Astrocyte (in vitro differentiated cells and primary cell): Measurements from ENCODE around the gene GKN1. TPM values are rescaled to one million over a fixed set of nuclear protein-coding genes. Genes with fewer than 3 reads are reported as not detected.

Experiments used
- DNase-seq: peaks from one replicate; pipeline ENCODE4 v3.0.0-alpha.2; 2010; ENCODE audit warnings: low read depth
- FAIRE-seq: peaks from 2 replicates; lab custom pipeline; 2011; peaks lifted over from hg19 to GRCh38; lab: Jason Lieb, UNC
- H2AFZ ChIP-seq: 2 replicates; pipeline ENCODE4 v1.6.0; 2012; ENCODE audit warnings: low read depth, low read length, inconsistent platforms
- H3K27ac ChIP-seq: 2 replicates; pipeline ENCODE4 v1.5.1; 2011; ENCODE audit warnings: low read depth, low read length, inconsistent platforms
- H3K27me3 ChIP-seq: 2 replicates; pipeline ENCODE4 v1.6.0; 2011; ENCODE audit warnings: low read length, inconsistent platforms; ENCODE audit not compliant: insufficient read depth
- H3K36me3 ChIP-seq: 2 replicates; pipeline ENCODE4 v1.5.1; 2011; ENCODE audit warnings: low read length, inconsistent platforms; ENCODE audit not compliant: insufficient read depth
- H3K4me1 ChIP-seq: 2 replicates; pipeline ENCODE4 v1.5.1; 2011; ENCODE audit warnings: low read length, inconsistent platforms; ENCODE audit not compliant: insufficient read depth
- H3K4me2 ChIP-seq: 2 replicates; pipeline ENCODE4 v1.6.0; 2012; ENCODE audit warnings: low read length, inconsistent platforms
- H3K4me3 ChIP-seq: 2 replicates; pipeline ENCODE4 v1.5.1; 2011; ENCODE audit warnings: low read depth, mild to moderate bottlenecking, low read length, inconsistent platforms; ENCODE audit not compliant: insufficient read depth
- H3K79me2 ChIP-seq: 2 replicates; pipeline ENCODE4 v1.6.0; 2012; ENCODE audit warnings: mild to moderate bottlenecking, low read length, inconsistent platforms; ENCODE audit not compliant: insufficient read depth
- H3K9ac ChIP-seq: 2 replicates; pipeline ENCODE4 v1.6.0; 2012; ENCODE audit warnings: mild to moderate bottlenecking, low read length, inconsistent platforms
- H3K9me3 ChIP-seq: 2 replicates; pipeline ENCODE4 v1.5.1; 2012; ENCODE audit warnings: low read depth, mild to moderate bottlenecking, low read length, inconsistent platforms; ENCODE audit not compliant: insufficient read depth
- H4K20me1 ChIP-seq: 2 replicates; pipeline ENCODE4 v1.6.0; 2012; ENCODE audit warnings: low read length, inconsistent platforms; ENCODE audit not compliant: insufficient read depth
- H3K27ac Mint-ChIP-seq: one replicate; pipeline ENCODE4 v1.8.0; 2021; ENCODE audit warnings: mild to moderate bottlenecking, mixed read lengths; ENCODE audit not compliant: unreplicated experiment
- H3K27me3 Mint-ChIP-seq: one replicate; pipeline ENCODE4 v1.8.0; 2021; ENCODE audit warnings: low read depth, mixed read lengths; ENCODE audit not compliant: unreplicated experiment
- H3K36me3 Mint-ChIP-seq: one replicate; pipeline ENCODE4 v1.8.0; 2021; ENCODE audit warnings: low read depth, mixed read lengths; ENCODE audit not compliant: unreplicated experiment
- H3K4me1 Mint-ChIP-seq: one replicate; pipeline ENCODE4 v1.8.0; 2021; ENCODE audit warnings: low read depth, mixed read lengths; ENCODE audit not compliant: unreplicated experiment
- H3K4me3 Mint-ChIP-seq: one replicate; pipeline ENCODE4 v1.8.0; 2021; ENCODE audit warnings: mild to moderate bottlenecking, moderate library complexity, mixed read lengths; ENCODE audit not compliant: unreplicated experiment
- H3K9me3 Mint-ChIP-seq: one replicate; pipeline ENCODE4 v1.8.0; 2021; ENCODE audit warnings: mild to moderate bottlenecking, mixed read lengths; ENCODE audit not compliant: unreplicated experiment
- CTCF ChIP-seq: IDR thresholded peaks from 2 replicates; pipeline ENCODE4 v1.5.1; 2011; ENCODE audit warnings: low read depth, mild to moderate bottlenecking, inconsistent platforms, low read length, moderate library complexity; ENCODE audit not compliant: insufficient read depth
- EZH2 ChIP-seq: IDR thresholded peaks from 2 replicates; pipeline ENCODE4 v1.6.1; 2012; ENCODE audit warnings: mild to moderate bottlenecking, low read length, inconsistent platforms; ENCODE audit not compliant: insufficient read depth
- total RNA-seq: library from RNA; stranded (reverse); gene quantifications from 2 replicates; pipeline ENCODE4 v1.2.1, GENCODE V29; 2021

Gene GKN1
- total RNA-seq, 1 donor from 2014 or later: not detected

GRCh38 chr2:68969736-68970490 lies 4.5 kb upstream of the GKN1 start:
- Histone ChIP-seq H2AFZ (no peak overlapping the region), H3K27me3 (no peaks in the 10 kb centered on the region), H3K4me1 (peaks cover 22% of the 10 kb centered on the region), H3K4me3 (no peak overlapping the region), H3K4me2 (no peak overlapping the region), H3K9me3 (no peaks in the 10 kb centered on the region), H4K20me1 (no peaks in the 10 kb centered on the region), H3K79me2 (no peaks in the 10 kb centered on the region), H3K36me3 (no peaks in the 10 kb centered on the region), H3K9ac (no peak overlapping the region), H3K27ac (no peak overlapping the region)
- Mint-ChIP-seq H3K4me1 (peaks cover 47% of the 10 kb centered on the region), H3K27ac (peak overlapping the region; percentile 99), H3K4me3 (no peak overlapping the region), H3K9me3 (no peaks in the 10 kb centered on the region), H3K36me3 (no peaks in the 10 kb centered on the region), H3K27me3 (no peaks in the 10 kb centered on the region)
- FAIRE-seq: no peak
- DNase-seq: no peak
- TF ChIP-seq CTCF: no peak
- TF ChIP-seq EZH2: no peak

- H3K27ac Mint-ChIP-seq: peak overlapping the region; percentile 99
Measured at GRCh38 chr2:68970566-68971265, 3.7 kb upstream of the GKN1 start.

More at GRCh38 chr2:68970566-68971265, 3.7 kb upstream of the GKN1 start:
- no peak overlapping the region for H3K4me3 Mint-ChIP-seq
- H4K20me1 ChIP-seq: no peaks in the 10 kb centered on the region
- H3K9ac ChIP-seq: peak overlapping the region; percentile 57
- no peaks in the 10 kb centered on the region for H3K27me3 Mint-ChIP-seq
- H3K79me2 ChIP-seq: no peaks in the 10 kb centered on the region
- H3K4me1 Mint-ChIP-seq: peaks cover 52% of the 10 kb centered on the region
- FAIRE-seq (peak; percentile 23), DNase-seq (no peak)
- no peaks in the 10 kb centered on the region for H3K9me3 ChIP-seq
- no peaks in the 10 kb centered on the region for H3K27me3 ChIP-seq
- TF ChIP-seq EZH2 (no peak), CTCF (no peak)
- H3K4me3 ChIP-seq: no peak overlapping the region
- H3K36me3 Mint-ChIP-seq: no peaks in the 10 kb centered on the region
- H3K36me3 ChIP-seq: no peaks in the 10 kb centered on the region
- H3K4me1 ChIP-seq: peaks cover 22% of the 10 kb centered on the region
- H2AFZ ChIP-seq: no peak overlapping the region
- H3K27ac ChIP-seq: peak overlapping the region; percentile 87
- peak overlapping the region; percentile 73 for H3K4me2 ChIP-seq
- H3K9me3 Mint-ChIP-seq: no peaks in the 10 kb centered on the region
